Left cardiac atrium (tissue), 4 donors: ENCODE results near the gene GLB1L3. TPM values are rescaled to one million over a fixed set of nuclear protein-coding genes. Genes with fewer than 3 reads are reported as not detected.

Source experiments
- ATAC-seq, 2 donors: fragments of 200-7000 bp; cut with Tn5 transposase; one replicate each; pipeline ENCODE4 v1.9.1; 2020; ENCODE audit warnings: mild to moderate bottlenecking in 2 of 2, moderate library complexity in 2 of 2
- DNase-seq: peaks from one replicate; pipeline ENCODE4 v3.0.0-alpha.2; 2020
- intact Hi-C, 2 donors: fragments of 100-400 bp; cut with DNase I; formaldehyde crosslinking; loops; one replicate each; pipeline versions ENCODE4 v1.14.1 to v1.15.1; 2022 to 2023
- long read RNA-seq: library from polyadenylated mRNA; unstranded; transcript quantifications from one replicate; pipeline ENCODE4 v2.0.0, GENCODE V29; 2021
- total RNA-seq, 2 donors: library from RNA; stranded (reverse); fragmentation: NEBNext Ultra II Directional; extraction: Animal tissue kit (Norgen Biotek cat#: 25700); gene quantifications; one replicate each; pipeline ENCODE4 v1.2.1, GENCODE V29; 2021
- donor health status: DM: no; HTN: yes; CAD: no.
- donor health status: DM: no; HTN: yes; CAD: no; lungs with severe emphysema.
- donor health status: DM: yes; HTN: yes; CAD: no.
- donor health status: Dilated cardiomyopathy.

GLB1L3 gene
- total RNA-seq, result not detected
- long read RNA-seq, result 0 reads

- DNase-seq (no peak), ATAC-seq (peak; percentile 59 to 72)
- intact Hi-C loops, result no loop called here
Measured at GRCh38 chr11:134275534-134276395, at the start of gene GLB1L3. TSS of gene GLB1L3 (plus strand) at chr11:134276379. CDS start at chr11:134276741, 362 bp downstream.

GRCh38 chr11:134226806-134227325, 49.3 kb upstream of the GLB1L3 start:
- intact Hi-C loops, result no loop called here
- ATAC-seq (no peak), DNase-seq (no peak)

- DNase-seq (no peak), ATAC-seq (no peak)
- intact Hi-C loops, result no loop called here
Measured at GRCh38 chr11:134228625-134229024, 47.6 kb upstream of the GLB1L3 start.

GRCh38 chr11:134229126-134229790, 46.9 kb upstream of the GLB1L3 start:
- no peak for ATAC-seq
- intact Hi-C loops, result no loop called here
- no peak for DNase-seq

- intact Hi-C loops, result no loop called here
- ATAC-seq (no peak), DNase-seq (no peak)
Measured at GRCh38 chr11:134230339-134230738, 45.8 kb upstream of the GLB1L3 start.

GRCh38 chr11:134231958-134232659, 44.1 kb upstream of the GLB1L3 start:
- ATAC-seq (no peak), DNase-seq (no peak)
- intact Hi-C loops, result no loop called here

GRCh38 chr11:134233729-134234179, 42.4 kb upstream of the GLB1L3 start:
- ATAC-seq, result no peak
- no peak for DNase-seq
- intact Hi-C loops, result no loop called here

- peak in 1 of 2 donors; percentile 25 for ATAC-seq
- intact Hi-C loops, result no loop called here
- DNase-seq, result no peak
Measured at GRCh38 chr11:134235399-134235798, 40.8 kb upstream of the GLB1L3 start.

- no peak for ATAC-seq
- intact Hi-C loops, result no loop called here
- no peak for DNase-seq
Measured at GRCh38 chr11:134236834-134237556, 39.2 kb upstream of the GLB1L3 start.

GRCh38 chr11:134237557-134237922, 38.6 kb upstream of the GLB1L3 start:
- no peak for ATAC-seq
- DNase-seq, result no peak
- intact Hi-C loops, result no loop called here

- ATAC-seq (no peak), DNase-seq (no peak)
- intact Hi-C loops, result no loop called here
Measured at GRCh38 chr11:134238956-134239355, 37.2 kb upstream of the GLB1L3 start.

- intact Hi-C loops, result no loop called here
- ATAC-seq (no peak), DNase-seq (no peak)
Measured at GRCh38 chr11:134240592-134240991, 35.6 kb upstream of the GLB1L3 start.

- intact Hi-C loops, result no loop called here
- no peak for ATAC-seq
- no peak for DNase-seq
Measured at GRCh38 chr11:134242376-134242775, 33.8 kb upstream of the GLB1L3 start.

GRCh38 chr11:134243913-134244312, 32.3 kb upstream of the GLB1L3 start:
- DNase-seq (no peak), ATAC-seq (no peak)
- intact Hi-C loops, result no loop called here

- no peak for DNase-seq
- intact Hi-C loops, result no loop called here
- ATAC-seq, result peak; percentile 10 to 39
Measured at GRCh38 chr11:134244593-134244992, 31.6 kb upstream of the GLB1L3 start.

- intact Hi-C loops, result no loop called here
- DNase-seq (no peak), ATAC-seq (no peak)
Measured at GRCh38 chr11:134245434-134245833, 30.7 kb upstream of the GLB1L3 start.

GRCh38 chr11:134246100-134246499, 30.1 kb upstream of the GLB1L3 start:
- no peak for DNase-seq
- intact Hi-C loops, result no loop called here
- no peak for ATAC-seq

- ATAC-seq, result no peak
- DNase-seq, result no peak
- intact Hi-C loops, result no loop called here
Measured at GRCh38 chr11:134246678-134247077, 29.5 kb upstream of the GLB1L3 start.

- intact Hi-C loops, result no loop called here
Measured at GRCh38 chr11:134248910-134249480, 27.2 kb upstream of the GLB1L3 start.

More at GRCh38 chr11:134248910-134249480, 27.2 kb upstream of the GLB1L3 start:
- ATAC-seq (no peak), DNase-seq (no peak)
